CD4-positive, alpha-beta T cell treated with Interleukin-15 for 4 hours (primary cell): ENCODE results near the gene GAS6.
"Not testable (repeated sequence)": the region's sequence is repeated elsewhere in the genome, so short reads cannot be mapped to it uniquely, and the experiment has no call there.

ENCODE experiments used
- DNase-seq: peaks from one replicate; pipeline ENCODE4 v3.0.0-alpha.2; 2020; ENCODE audit warnings: low spot score

Gene GAS6

GRCh38 chr13:113867913-113868312 is 4.0 kb upstream of the GAS6 start:
- DNase-seq = not testable (repeated sequence)

- DNase-seq = no peak
These were observed 1.6 kb upstream of the GAS6 start for GRCh38 chr13:113865427-113865826.

- no peak for DNase-seq
These were observed 506 bp upstream of the GAS6 start for GRCh38 chr13:113864273-113864890.

- no peak for DNase-seq
These were observed 849 bp downstream of the GAS6 start for GRCh38 chr13:113862931-113863523.

GRCh38 chr13:113862191-113862930 is 1.5 kb downstream of the GAS6 start:
- no peak for DNase-seq

DNA sequence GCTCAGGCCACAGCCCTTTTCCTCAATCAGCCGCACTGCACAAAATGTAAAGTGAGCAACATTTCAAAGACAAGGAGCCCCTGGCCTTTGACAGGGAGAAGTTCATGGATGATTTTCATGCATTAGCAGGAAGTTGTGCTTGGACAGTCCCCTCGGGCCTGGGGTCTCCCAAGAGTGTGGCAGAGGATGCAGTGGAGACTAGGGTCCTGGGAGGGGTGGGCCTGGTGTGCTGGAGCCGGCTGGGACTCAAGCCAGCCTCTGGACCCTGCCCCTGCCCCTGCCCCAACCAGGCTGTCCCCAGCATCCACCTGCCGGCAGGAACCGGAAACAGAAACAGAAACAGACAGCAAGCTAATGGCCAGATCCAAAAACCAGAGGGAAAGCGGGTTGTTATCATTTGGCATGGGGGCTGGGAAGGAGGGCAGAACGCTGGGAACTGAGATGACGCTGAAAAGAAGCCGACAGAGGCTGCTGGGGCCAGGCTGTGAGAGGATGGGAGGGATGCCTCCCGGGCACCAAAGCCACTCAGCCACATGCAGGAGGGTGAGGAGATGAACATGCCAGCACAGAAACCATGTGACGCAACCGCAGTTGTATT is 2.3 kb downstream of the GAS6 start:
- no peak for DNase-seq

DNA sequence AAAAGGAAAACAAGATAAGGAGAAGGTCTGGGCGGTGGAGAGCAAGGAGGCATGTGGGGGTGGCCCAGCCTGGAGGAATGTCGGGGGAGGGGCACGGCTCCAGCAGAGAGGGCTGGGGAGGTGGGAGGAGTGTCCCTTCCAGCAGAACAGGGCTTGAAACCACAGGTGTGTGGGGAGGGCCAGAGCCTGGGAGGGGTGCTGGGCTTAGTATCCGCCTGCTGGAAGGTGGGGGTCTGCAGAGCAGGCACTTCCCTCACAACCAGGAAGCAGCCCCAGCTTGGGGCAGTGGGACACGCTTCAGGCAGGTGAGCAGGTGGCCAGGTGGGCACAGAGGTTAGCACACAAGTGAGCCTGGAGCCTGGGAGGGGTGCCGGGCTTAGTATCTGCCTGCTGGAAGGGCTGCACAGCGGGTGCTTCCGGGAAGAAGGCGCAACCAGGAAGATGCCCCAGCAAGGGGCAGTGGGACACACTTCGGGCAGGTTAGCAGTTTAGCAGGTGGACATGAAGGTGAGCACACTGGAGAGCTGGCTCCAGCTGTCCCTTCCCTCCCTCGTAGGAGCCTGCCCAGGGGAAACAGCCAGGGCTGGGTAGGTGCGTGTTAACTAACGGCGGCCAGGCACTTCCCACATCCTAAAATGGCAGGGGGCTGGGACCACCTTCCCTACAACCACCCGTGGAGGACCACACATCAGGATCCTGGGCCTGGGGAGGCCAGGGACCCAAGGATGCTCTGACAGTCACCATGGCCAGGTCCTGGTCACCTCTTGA is 3.0 kb downstream of the GAS6 start:
- DNase-seq = no peak

DNA sequence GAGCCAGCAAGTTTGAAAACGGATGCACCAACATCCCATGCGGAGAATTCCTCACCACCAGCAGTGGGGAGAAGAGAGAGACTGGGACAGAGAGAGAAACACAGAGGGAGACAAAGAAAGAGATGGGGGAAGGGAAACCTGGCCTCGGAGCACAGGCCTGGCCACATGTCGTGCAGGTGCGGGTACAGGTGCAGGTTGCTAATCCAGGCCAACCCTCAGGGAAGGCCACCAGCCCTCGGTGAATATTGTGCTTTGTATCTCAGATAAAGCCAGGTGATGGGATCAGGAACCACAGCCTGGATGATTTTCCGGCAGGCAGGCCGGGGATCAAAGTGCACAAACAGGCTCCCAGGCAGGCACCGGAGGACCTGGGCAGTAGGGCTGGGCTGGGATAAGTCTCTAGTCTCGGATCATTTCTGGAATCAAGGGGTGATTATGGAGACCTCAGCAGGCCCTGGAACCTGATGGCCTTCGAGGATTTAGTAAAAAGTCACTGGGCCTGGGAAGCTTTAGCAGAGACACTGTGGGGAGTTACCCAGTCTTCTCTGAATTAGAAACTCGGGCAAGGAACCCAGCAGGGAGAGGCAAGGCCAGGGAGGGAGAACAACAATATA is 3.7 kb downstream of the GAS6 start:
- no peak for DNase-seq

DNA sequence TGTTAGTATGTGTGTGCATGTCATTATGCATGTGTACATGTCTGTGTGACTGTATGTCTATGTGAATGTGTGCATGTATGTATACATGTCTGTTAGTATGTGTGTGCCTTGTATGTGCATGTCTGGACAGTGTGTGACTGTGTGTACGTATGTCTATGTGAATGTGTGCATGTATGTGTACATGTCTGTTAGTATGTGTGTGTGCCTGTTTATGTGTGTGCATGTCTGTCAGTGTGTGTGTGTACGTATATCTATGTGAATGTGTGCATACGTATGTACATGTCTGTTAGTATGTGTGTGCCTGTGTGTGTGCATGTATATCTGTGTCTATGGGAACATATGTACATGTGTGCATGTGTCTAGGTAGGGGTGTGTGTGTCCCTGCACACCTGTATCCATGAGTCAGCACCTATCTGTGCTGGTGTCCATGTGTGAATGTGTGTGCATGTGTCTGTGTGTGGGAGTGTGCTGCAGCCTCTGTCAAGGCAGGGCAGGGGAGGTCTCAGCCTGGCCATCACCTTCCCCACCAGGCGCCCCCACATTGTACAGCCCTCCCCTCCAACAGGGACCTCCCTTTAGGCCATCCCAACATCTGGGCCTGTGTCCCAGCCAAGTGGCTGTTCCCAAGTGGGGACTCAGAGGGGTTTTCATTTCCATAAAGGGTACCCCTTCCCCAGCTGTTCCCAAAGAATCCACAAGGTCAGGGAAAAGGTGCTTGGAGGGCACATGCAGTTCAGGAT is 4.4 kb downstream of the GAS6 start:
- no peak for DNase-seq

- DNase-seq = no peak
These were observed 6.2 kb downstream of the GAS6 start for GRCh38 chr13:113857531-113858195.

DNA sequence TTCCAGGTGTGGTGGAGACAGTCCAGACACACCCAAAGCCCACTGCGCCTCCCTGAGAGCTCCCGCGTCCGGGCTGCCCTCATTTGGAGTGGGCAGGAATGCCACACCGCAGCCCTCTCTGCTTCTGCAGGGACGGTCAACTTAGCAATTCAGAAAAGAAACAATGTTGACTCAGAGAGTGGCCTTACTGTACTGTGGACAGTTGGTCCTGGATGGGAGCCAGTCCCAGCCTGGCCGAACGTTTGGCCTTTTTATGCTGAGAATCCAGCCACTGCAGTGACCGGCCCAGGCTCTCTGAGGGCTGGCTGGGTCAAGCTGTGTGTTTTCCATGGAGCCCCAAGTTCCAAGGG is 7.2 kb downstream of the GAS6 start:
- no peak for DNase-seq

GRCh38 chr13:113855931-113856715 is 7.8 kb downstream of the GAS6 start:
- DNase-seq = no peak

DNA sequence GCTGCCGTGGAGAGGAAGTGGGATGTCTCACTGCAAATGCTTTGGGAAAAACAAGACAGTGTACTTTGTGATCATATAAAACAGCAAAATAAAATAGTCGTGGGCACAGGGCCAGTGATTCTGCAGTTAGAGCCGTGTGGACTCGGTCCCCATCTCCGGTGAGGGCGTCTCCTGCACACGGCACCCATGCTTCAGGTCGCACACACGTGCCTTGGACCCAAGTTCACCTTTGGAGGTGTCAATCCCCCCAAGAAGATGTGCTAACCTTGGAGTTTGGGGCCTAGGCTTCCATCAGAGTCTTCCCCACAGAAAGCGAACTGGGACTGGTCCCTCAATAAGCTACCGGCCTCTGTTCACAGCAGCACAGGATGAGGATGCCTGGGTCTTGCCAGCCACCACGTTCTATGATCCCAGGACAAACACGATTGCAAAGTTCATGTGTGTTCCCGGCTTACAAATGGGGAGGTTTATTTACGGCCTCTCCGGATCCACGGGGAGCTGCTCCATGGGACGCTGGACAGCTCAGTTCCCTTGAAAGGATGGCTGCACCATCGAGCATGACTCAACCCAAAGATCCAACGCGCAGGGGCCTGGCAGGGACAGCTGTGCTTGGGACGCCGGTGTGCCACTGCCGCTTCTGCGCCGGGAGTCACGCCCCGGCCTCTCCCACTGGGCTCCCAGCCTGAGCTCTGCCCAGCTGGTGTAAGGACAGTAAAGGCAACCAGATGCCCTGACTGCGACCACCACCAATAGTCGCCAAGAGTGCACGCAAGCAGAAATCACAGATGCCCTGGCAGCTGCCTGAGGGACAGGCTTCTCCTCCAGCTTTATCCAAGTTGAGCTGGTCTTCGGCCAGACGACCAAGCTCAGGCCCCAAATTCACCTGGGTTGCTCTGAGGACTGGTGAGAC is 8.6 kb downstream of the GAS6 start:
- no peak for DNase-seq

DNA sequence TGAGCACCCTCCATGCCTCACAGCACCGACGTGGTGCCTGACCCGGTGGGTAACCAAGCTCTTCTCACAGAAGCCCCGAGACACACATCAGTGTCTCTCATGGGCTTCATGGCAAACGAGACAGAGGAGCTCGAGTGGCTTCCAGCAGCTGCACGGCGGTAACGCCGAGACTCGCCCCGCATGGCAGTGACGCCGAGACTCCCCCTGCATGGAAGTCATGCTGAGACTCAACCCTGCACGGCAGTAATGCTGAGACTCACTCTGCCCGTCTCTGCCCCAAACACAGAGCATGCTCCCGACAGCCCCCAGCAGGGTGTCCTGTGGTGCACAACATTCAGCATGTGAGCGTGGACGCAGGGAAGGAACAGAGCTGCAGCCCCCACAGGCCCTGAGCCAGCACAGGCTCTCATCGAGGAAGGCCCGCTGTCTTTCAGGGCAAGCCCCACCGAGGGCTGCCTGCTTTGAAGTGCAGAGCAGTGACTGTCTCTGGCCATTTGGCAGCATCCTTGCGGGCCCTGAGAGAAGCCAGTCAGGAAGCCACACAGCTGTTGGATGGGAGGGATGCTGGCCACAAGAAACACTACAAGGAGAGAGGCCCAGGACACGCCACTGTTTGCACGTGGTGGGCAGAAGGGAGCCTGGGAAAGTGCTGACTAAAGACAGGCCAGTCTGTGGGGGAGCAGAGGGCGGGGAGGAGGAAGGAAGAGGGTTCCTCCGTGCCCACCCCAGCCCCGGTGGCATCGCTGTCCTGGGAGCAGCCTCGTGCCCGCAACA is 9.5 kb downstream of the GAS6 start:
- DNase-seq = no peak

DNA sequence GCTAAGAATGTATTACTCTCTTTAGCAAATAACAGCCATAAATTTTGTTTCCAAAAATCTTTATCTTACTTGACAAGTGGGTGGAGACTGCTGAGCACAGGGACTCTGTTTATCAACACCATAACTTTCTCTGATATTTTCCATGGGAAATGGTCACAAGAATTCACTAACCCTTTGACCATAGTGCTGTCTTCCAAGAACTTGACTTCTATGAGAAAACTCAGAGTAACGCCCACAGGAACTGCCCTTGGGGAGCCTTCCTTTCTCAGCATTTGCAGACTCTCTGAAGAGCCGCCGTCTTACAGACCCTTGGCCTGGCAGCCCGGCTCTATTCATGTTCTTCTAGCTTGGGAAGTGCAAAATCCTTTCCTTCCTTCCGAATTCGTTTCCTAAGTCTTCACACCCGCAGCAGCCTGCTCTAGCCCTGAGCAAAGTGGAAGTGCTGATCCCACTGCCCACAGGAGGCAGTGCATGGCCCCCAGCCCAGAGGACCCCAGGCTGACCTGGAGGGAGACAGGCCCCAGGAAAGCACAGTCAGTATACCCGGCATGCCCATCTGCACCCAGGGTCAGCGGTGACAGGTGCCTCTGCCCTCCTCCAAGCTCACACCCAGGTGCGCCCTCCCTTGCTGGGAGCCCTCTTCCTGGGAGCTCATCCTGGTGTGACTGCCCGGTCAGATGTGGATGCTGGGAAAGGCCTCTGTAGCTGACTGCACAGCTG is 10.2 kb downstream of the GAS6 start:
- DNase-seq = no peak

DNA sequence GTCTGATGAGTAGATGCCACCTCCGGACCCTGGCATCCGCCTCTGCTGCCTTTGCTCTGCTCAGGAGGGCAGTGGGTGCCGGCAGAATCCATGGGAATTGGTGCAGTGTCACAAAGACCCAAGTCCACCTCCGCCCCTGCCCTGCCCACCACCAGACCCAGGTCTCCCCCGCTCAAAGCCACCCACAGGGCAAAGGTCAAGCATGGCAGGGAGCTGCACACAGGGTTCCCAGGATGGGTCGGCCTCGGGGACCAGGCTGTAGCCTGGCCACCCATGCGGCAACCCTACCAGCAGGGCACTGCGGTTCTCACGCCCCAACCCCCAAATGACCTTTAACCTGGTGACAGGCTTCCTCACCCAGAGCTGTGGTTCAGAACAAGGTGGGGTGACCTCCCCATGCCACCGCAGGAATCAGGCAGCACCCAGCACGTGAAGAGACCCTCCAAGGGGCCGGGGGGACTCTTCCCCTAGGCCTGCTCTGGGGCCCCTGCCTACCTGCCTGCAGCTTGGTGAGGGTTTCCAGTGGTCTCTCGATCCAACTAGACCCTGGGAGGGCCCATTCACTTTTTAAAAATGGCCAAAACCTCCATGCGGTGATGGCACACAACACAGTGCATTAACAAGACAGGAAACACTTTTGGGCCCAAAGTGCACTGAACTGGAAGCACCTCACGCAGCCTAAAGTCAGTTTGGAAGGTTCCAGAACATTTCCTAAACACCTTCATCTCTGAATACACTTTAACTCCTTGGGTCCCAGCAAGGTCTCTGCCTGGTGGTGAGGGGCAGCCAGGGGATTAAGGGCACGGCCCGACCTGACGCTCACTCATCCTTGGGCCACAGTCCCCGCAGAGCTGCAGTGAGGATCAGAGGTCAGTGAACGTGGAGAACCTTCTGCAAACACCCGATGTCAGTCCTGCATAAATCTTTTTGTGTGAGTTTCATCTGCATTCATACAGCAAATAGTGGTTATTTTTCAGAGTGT is 11.0 kb downstream of the GAS6 start:
- no peak for DNase-seq
